Endodermal cell (in vitro differentiated cells): ENCODE data around the gene TRIM9. TPM values are rescaled to one million over a fixed set of nuclear protein-coding genes. Genes with fewer than 3 reads are reported as not detected.
"Not testable (repeated sequence)": the region's sequence is repeated elsewhere in the genome, so short reads cannot be mapped to it uniquely, and the experiment has no call there.

ENCODE experiments used
- DNase-seq: peaks from one replicate; pipeline ENCODE4 v3.0.0-alpha.2; 2017
- H3K27ac ChIP-seq: 2 replicates; pipeline ENCODE4 v1.5.1; 2013; ENCODE audit warnings: mild to moderate bottlenecking, low read depth, low read length, moderate library complexity
- H3K27me3 ChIP-seq: 2 replicates; pipeline ENCODE4 v1.6.1; 2013; ENCODE audit warnings: mild to moderate bottlenecking, low read length, moderate library complexity; ENCODE audit not compliant: insufficient read depth, control insufficient read depth, poor library complexity, severe bottlenecking
- H3K36me3 ChIP-seq: 2 replicates; pipeline ENCODE4 v1.7.0; 2013; ENCODE audit warnings: mild to moderate bottlenecking, low read length, moderate library complexity; ENCODE audit not compliant: control insufficient read depth, insufficient read depth
- H3K4me1 ChIP-seq: one replicate; pipeline ENCODE4 v1.7.0; 2013; ENCODE audit warnings: low read length; ENCODE audit not compliant: control insufficient read depth, insufficient read depth
- H3K4me3 ChIP-seq: 2 replicates; pipeline ENCODE4 v1.5.1; 2013; ENCODE audit warnings: mild to moderate bottlenecking, low read length, moderate library complexity
- H3K9ac ChIP-seq: 2 replicates; pipeline ENCODE4 v1.6.1; 2013; ENCODE audit warnings: mild to moderate bottlenecking, low read length, moderate library complexity; ENCODE audit not compliant: poor library complexity, severe bottlenecking; ENCODE audit errors: extremely low read depth
- H3K9me3 ChIP-seq: 2 replicates; pipeline ENCODE4 v1.6.1; 2013; ENCODE audit warnings: mild to moderate bottlenecking, low read length, moderate library complexity; ENCODE audit not compliant: control insufficient read depth
- H3K27ac Mint-ChIP-seq: 2 replicates; pipeline ENCODE4 v1.8.0; 2020; ENCODE audit warnings: mixed read lengths
- H3K27me3 Mint-ChIP-seq: 2 replicates; pipeline ENCODE4 v1.8.0; 2021; ENCODE audit warnings: mild to moderate bottlenecking, mixed read lengths; ENCODE audit not compliant: insufficient read depth
- H3K36me3 Mint-ChIP-seq: 2 replicates; pipeline ENCODE4 v1.8.0; 2020; ENCODE audit warnings: low read depth, mixed read lengths
- H3K4me1 Mint-ChIP-seq: 2 replicates; pipeline ENCODE4 v1.8.0; 2020; ENCODE audit warnings: mixed read lengths
- H3K4me3 Mint-ChIP-seq: 2 replicates; pipeline ENCODE4 v1.8.0; 2020; ENCODE audit warnings: mild to moderate bottlenecking, moderate library complexity, mixed read lengths
- H3K9me3 Mint-ChIP-seq: 2 replicates; pipeline ENCODE4 v1.8.0; 2020; ENCODE audit warnings: mild to moderate bottlenecking, mixed read lengths
- CTCF ChIP-seq: fragments of 200-600 bp; sonication (generic); conservative IDR thresholded peaks from 2 replicates; pipeline ENCODE4 v1.5.0; 2021; ENCODE audit warnings: antibody characterized with exemption, mild to moderate bottlenecking
- WGBS, 2 experiments: methylation state at CpG; one replicate each; pipeline versions ENCODE4 v1.1.5 to v1.1.7; 2013; ENCODE audit warnings: missing lambda C conversion rate in 2 of 2, mixed read lengths in 1 of 2; ENCODE audit not compliant: insufficient coverage in 1 of 2, insufficient read length in 1 of 2; 5-methylcytosine and 5-hydroxymethylcytosine counted together
- total RNA-seq, 2 donors: library from RNA; stranded (reverse); fragmentation: NEBNext Ultra II Directional in 1 of 2; extraction: Animal tissue kit (Norgen Biotek cat#: 25700) in 1 of 2; gene quantifications; 2 replicates in 1 of 2; 3 replicates in 1 of 2; pipeline ENCODE4 v1.2.1, GENCODE V29; 2021

The TRIM9 gene
- total RNA-seq, 2 donors from 2014 or later, result 0.81 to 0.82 TPM

- H3K27me3 Mint-ChIP-seq, result peaks cover 2% of the 10 kb centered on the region
- peaks cover under 1% of the 10 kb centered on the region for H3K9me3 Mint-ChIP-seq
- no peaks in the 10 kb centered on the region for H3K27me3 ChIP-seq
- H3K9ac ChIP-seq, result no peak overlapping the region
- H3K9me3 ChIP-seq, result no peaks in the 10 kb centered on the region
- no peak overlapping the region for H3K4me3 ChIP-seq
- H3K27ac Mint-ChIP-seq, result no peak overlapping the region
- no peaks in the 10 kb centered on the region for H3K36me3 ChIP-seq
- H3K4me1 ChIP-seq, result no peaks in the 10 kb centered on the region
- WGBS, 2 experiments, result 93 to 100% methylated on average over 2 of the region's 2 CpGs
- no peaks in the 10 kb centered on the region for H3K36me3 Mint-ChIP-seq
- DNase-seq, result no peak
- H3K4me1 Mint-ChIP-seq, result no peaks in the 10 kb centered on the region
- no peak for TF ChIP-seq CTCF
- H3K4me3 Mint-ChIP-seq, result no peak overlapping the region
- no peak overlapping the region for H3K27ac ChIP-seq
These were observed 133.2 kb downstream of the TRIM9 start for GRCh38 chr14:50961605-50962221.

- Mint-ChIP-seq H3K9me3 (peaks cover 1% of the 10 kb centered on the region), H3K4me3 (no peak overlapping the region), H3K27ac (no peak overlapping the region), H3K4me1 (peaks cover 3% of the 10 kb centered on the region), H3K36me3 (no peaks in the 10 kb centered on the region), H3K27me3 (peaks cover 2% of the 10 kb centered on the region)
- DNase-seq, result no peak
- H3K9ac ChIP-seq, result no peak overlapping the region
- no peak overlapping the region for H3K4me3 ChIP-seq
- no peaks in the 10 kb centered on the region for H3K4me1 ChIP-seq
- no peaks in the 10 kb centered on the region for H3K9me3 ChIP-seq
- 90 to 100% methylated on average over 3 of the region's 3 CpGs for WGBS, 2 experiments
- H3K27me3 ChIP-seq, result no peaks in the 10 kb centered on the region
- no peak overlapping the region for H3K27ac ChIP-seq
- no peaks in the 10 kb centered on the region for H3K36me3 ChIP-seq
- no peak for TF ChIP-seq CTCF
These were observed 137.6 kb downstream of the TRIM9 start for GRCh38 chr14:50957296-50957695.

- DNase-seq, H3K4me1 ChIP-seq, H3K27me3 ChIP-seq, H3K36me3 ChIP-seq, H3K4me3 ChIP-seq, H3K4me1 Mint-ChIP-seq, H3K27ac Mint-ChIP-seq, H3K4me3 Mint-ChIP-seq, H3K9me3 ChIP-seq, H3K27me3 Mint-ChIP-seq, H3K27ac ChIP-seq, H3K9ac ChIP-seq, H3K9me3 Mint-ChIP-seq, H3K36me3 Mint-ChIP-seq: not testable (repeated sequence)
- 90 to 99% methylated on average over 10 to 31 of the region's 32 CpGs for WGBS, 2 experiments
These were observed 138.5 kb downstream of the TRIM9 start for GRCh38 chr14:50956421-50956820.
